AG04450 (cell line): Measurements from ENCODE around the gene SLAIN2. TPM values are rescaled to one million over a fixed set of nuclear protein-coding genes. Genes with fewer than 3 reads are reported as not detected.

Experiments
- CTCF ChIA-PET: fragments of 300-600, 350-600 bp; formaldehyde crosslinking; extraction: SDS; loops from one replicate; lab custom pipeline; 2022; ENCODE audit warnings: antibody characterized with exemption, inconsistent platforms; lab: Charles Lee
- POLR2A ChIA-PET: fragments of 350-600 bp; formaldehyde crosslinking; extraction: SDS; loops from one replicate; lab custom pipeline; 2021; ENCODE audit warnings: antibody characterized with exemption, inconsistent platforms; lab: Yijun Ruan, JAX
- DNase-seq: peaks from one replicate; pipeline ENCODE4 v3.0.0-alpha.2; 2011; ENCODE audit warnings: low read depth, low spot score
- H3K27ac ChIP-seq: one replicate; pipeline ENCODE4 v1.5.1; 2012; ENCODE audit warnings: low read depth, low read length, control low read depth
- H3K27me3 ChIP-seq: one replicate; pipeline ENCODE4 v1.6.0; 2012; ENCODE audit warnings: low read length; ENCODE audit not compliant: control insufficient read depth, insufficient read depth
- H3K4me3 ChIP-seq: 2 replicates; pipeline ENCODE4 v1.5.1; 2011; ENCODE audit warnings: mild to moderate bottlenecking, low read depth, low read length, control low read depth
- H3K9me3 ChIP-seq: 2 replicates; pipeline ENCODE4 v1.5.1; 2012; ENCODE audit warnings: low read length; ENCODE audit not compliant: control insufficient read depth, insufficient read depth
- polyA plus RNA-seq: library from polyadenylated mRNA; depleted of rRNA; stranded (reverse); fragments of >200 nt; gene quantifications from 2 replicates; pipeline ENCODE4 v1.2.3, GENCODE V29; 2011; rRNA removed
- TF ChIP-seq, protein P1 (sequence below): IDR thresholded peaks from 2 replicates; pipeline ENCODE4 v1.5.1; 2011; ENCODE audit warnings: low read depth, low read length, control low read depth, inconsistent platforms

The SLAIN2 gene
- polyA plus RNA-seq, 1 experiment: 33.7 TPM

DNA sequence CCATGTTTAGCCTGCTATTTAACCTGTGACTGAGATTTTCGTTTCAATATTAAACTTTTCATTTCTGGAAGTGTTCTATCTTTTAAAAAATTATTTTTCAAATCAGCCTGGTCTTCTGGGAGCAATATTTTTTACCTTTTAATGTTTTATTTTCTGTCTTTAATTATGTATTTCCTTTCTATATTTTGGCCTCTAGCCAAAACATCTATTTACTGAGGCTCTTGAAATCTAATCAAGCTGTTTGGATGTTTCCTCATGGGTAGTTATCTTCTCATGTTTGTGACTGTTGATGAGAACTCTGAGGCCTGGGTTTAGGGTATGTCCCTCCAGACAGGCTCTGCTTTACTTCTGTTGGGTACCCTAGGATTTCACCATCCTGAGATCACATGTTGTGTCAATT lies 131.5 kb downstream of the SLAIN2 start:
- Histone ChIP-seq H3K9me3 (no peaks in the 10 kb centered on the region), H3K27ac (no peak overlapping the region), H3K4me3 (no peak overlapping the region), H3K27me3 (peaks cover 11% of the 10 kb centered on the region)
- no peak for DNase-seq
- POLR2A ChIA-PET: no interaction called here
- CTCF ChIA-PET: no interaction called here
- TF ChIP-seq, protein P1, sequence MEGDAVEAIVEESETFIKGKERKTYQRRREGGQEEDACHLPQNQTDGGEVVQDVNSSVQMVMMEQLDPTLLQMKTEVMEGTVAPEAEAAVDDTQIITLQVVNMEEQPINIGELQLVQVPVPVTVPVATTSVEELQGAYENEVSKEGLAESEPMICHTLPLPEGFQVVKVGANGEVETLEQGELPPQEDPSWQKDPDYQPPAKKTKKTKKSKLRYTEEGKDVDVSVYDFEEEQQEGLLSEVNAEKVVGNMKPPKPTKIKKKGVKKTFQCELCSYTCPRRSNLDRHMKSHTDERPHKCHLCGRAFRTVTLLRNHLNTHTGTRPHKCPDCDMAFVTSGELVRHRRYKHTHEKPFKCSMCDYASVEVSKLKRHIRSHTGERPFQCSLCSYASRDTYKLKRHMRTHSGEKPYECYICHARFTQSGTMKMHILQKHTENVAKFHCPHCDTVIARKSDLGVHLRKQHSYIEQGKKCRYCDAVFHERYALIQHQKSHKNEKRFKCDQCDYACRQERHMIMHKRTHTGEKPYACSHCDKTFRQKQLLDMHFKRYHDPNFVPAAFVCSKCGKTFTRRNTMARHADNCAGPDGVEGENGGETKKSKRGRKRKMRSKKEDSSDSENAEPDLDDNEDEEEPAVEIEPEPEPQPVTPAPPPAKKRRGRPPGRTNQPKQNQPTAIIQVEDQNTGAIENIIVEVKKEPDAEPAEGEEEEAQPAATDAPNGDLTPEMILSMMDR: no peak

DNA sequence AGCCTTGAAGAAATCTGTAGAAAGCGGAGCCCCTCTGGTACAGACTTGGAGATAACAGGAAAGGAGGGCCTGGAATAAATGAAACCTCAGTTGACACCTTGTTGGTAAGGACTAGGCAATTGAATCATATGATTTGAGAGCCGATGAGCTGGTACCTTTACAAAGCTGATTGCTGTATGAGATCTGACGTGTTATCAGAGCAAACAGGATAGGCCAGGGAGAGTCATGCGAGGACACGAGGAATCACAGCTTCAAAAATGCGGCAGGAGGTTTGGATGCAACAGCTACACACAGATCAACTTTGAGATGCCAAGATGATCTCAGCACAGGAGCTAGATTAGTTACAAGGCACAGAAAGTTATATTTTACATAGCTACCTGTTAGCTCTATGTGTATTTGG lies 134.4 kb downstream of the SLAIN2 start:
- DNase-seq: no peak
- peaks cover 23% of the 10 kb centered on the region for H3K27me3 ChIP-seq
- ChIA-PET CTCF (no interaction called here), POLR2A (no interaction called here)
- H3K4me3 ChIP-seq: no peak overlapping the region
- no peaks in the 10 kb centered on the region for H3K9me3 ChIP-seq
- TF ChIP-seq, protein P1: no peak
- no peak overlapping the region for H3K27ac ChIP-seq

Other genes with a start within 250 kb of the SLAIN2 start
- gene TXK, start 207.3 kb upstream of the SLAIN2 start, polyA plus RNA-seq: not detected in 2 replicates
- gene TEC, start 71.7 kb upstream of the SLAIN2 start, polyA plus RNA-seq: 0.17 and 0.21 TPM in 2 replicates
- not detected in 2 replicates for gene SLC10A4, start 141.8 kb downstream of the SLAIN2 start, polyA plus RNA-seq
- not detected in 2 replicates for gene ZAR1, start 148.7 kb downstream of the SLAIN2 start, polyA plus RNA-seq